Measurements from ENCODE around the gene GABPB1.

The GABPB1 gene

GRCh38 chr15:50256188-50257041, 98.6 kb downstream of the GABPB1 start:
- Histone ChIP-seq H3K4me3 (ENCODE audit: low read depth, low read length, poor library complexity, severe bottlenecking) (no peak overlapping the region), H4K20me1 (ENCODE audit: insufficient read depth, low read length) (no peaks in the 10 kb centered on the region), H3F3A (ENCODE audit: insufficient read depth, low read length) (no peaks in the 10 kb centered on the region), H3K4me2 (ENCODE audit: low read length) (no peak overlapping the region), H3K9ac (ENCODE audit: low read length) (no peak overlapping the region), H3K27me3 (ENCODE audit: insufficient read depth, low read length) (no peaks in the 10 kb centered on the region), H3K9me3 (ENCODE audit: low read length) (no peaks in the 10 kb centered on the region), H3K4me1 (ENCODE audit: insufficient read depth, low read length, severe bottlenecking) (no peaks in the 10 kb centered on the region), H3K36me3 (ENCODE audit: insufficient read depth, low read length) (no peaks in the 10 kb centered on the region), H3K79me2 (ENCODE audit: insufficient read depth, low read length) (no peaks in the 10 kb centered on the region), H2AFZ (ENCODE audit: low read length) (no peak overlapping the region), H3K9me2 (ENCODE audit: low read depth, low read length) (no peaks in the 10 kb centered on the region), H3K27ac (ENCODE audit: low read depth, low read length, poor library complexity, severe bottlenecking) (no peak overlapping the region)
- TF ChIP-seq, protein P1, sequence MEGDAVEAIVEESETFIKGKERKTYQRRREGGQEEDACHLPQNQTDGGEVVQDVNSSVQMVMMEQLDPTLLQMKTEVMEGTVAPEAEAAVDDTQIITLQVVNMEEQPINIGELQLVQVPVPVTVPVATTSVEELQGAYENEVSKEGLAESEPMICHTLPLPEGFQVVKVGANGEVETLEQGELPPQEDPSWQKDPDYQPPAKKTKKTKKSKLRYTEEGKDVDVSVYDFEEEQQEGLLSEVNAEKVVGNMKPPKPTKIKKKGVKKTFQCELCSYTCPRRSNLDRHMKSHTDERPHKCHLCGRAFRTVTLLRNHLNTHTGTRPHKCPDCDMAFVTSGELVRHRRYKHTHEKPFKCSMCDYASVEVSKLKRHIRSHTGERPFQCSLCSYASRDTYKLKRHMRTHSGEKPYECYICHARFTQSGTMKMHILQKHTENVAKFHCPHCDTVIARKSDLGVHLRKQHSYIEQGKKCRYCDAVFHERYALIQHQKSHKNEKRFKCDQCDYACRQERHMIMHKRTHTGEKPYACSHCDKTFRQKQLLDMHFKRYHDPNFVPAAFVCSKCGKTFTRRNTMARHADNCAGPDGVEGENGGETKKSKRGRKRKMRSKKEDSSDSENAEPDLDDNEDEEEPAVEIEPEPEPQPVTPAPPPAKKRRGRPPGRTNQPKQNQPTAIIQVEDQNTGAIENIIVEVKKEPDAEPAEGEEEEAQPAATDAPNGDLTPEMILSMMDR (IDR thresholded peaks at IDR 0.05; ENCODE audit: low read length), result no peak
- no peak for TF ChIP-seq EZH2 (IDR thresholded peaks at IDR 0.05; ENCODE audit: borderline replicate concordance, low read length)

- Histone ChIP-seq H3K9me2 (ENCODE audit: low read depth, low read length) (no peaks in the 10 kb centered on the region), H3K9me3 (ENCODE audit: low read length) (no peaks in the 10 kb centered on the region), H3K36me3 (ENCODE audit: insufficient read depth, low read length) (no peaks in the 10 kb centered on the region), H3K9ac (ENCODE audit: low read length) (no peak overlapping the region), H3K27me3 (ENCODE audit: insufficient read depth, low read length) (no peaks in the 10 kb centered on the region), H3F3A (ENCODE audit: insufficient read depth, low read length) (no peaks in the 10 kb centered on the region), H3K27ac (ENCODE audit: low read depth, low read length, poor library complexity, severe bottlenecking) (no peak overlapping the region), H2AFZ (ENCODE audit: low read length) (no peak overlapping the region), H3K4me3 (ENCODE audit: low read depth, low read length, poor library complexity, severe bottlenecking) (no peak overlapping the region), H3K4me2 (ENCODE audit: low read length) (no peak overlapping the region), H4K20me1 (ENCODE audit: insufficient read depth, low read length) (no peaks in the 10 kb centered on the region), H3K79me2 (ENCODE audit: insufficient read depth, low read length) (no peaks in the 10 kb centered on the region), H3K4me1 (ENCODE audit: insufficient read depth, low read length, severe bottlenecking) (no peaks in the 10 kb centered on the region)
- TF ChIP-seq, protein P1 (IDR thresholded peaks at IDR 0.05; ENCODE audit: low read length), result no peak
- no peak for TF ChIP-seq EZH2 (IDR thresholded peaks at IDR 0.05; ENCODE audit: borderline replicate concordance, low read length)
Measured at GRCh38 chr15:50252556-50252955, 102.4 kb downstream of the GABPB1 start.

DNA sequence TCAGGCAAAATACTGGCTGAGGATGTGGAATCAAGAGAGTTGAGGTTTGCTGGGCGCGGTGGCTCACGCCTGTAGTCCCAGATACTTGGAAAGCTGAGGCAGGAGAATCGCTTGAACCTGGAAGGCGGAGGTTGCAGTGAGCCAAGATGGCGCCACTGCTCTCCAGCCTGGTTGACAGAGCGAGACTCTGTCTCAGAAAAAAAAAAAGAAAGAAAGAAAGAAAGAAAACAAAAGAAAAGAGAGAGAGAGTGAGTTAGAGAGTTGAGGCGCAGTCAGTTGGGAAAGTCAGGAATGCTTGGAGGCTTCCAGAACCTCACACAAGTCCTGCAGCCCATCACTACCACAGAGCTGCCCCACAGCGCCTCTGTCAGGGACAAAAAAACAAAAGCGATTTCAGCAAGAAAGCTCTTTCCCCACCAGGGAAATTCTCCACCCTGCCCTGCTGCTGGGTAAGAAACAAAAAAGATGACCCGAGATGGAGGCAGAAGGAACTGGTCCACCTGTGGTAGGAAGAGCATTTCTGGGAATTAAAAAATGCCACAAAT, 103.3 kb downstream of the GABPB1 start:
- no peaks in the 10 kb centered on the region for H3K4me1 ChIP-seq (ENCODE audit: insufficient read depth, low read length, severe bottlenecking)
- no peak overlapping the region for H3K4me3 ChIP-seq (ENCODE audit: low read depth, low read length, poor library complexity, severe bottlenecking)
- H3K4me2 ChIP-seq (ENCODE audit: low read length), result no peak overlapping the region
- H3K9ac ChIP-seq (ENCODE audit: low read length), result no peak overlapping the region
- no peak overlapping the region for H2AFZ ChIP-seq (ENCODE audit: low read length)
- H3K27ac ChIP-seq (ENCODE audit: low read depth, low read length, poor library complexity, severe bottlenecking), result no peak overlapping the region
- H3F3A ChIP-seq (ENCODE audit: insufficient read depth, low read length), result no peaks in the 10 kb centered on the region
- H3K79me2 ChIP-seq (ENCODE audit: insufficient read depth, low read length), result no peaks in the 10 kb centered on the region
- no peaks in the 10 kb centered on the region for H3K9me3 ChIP-seq (ENCODE audit: low read length)
- no peaks in the 10 kb centered on the region for H4K20me1 ChIP-seq (ENCODE audit: insufficient read depth, low read length)
- H3K36me3 ChIP-seq (ENCODE audit: insufficient read depth, low read length), result no peaks in the 10 kb centered on the region
- H3K9me2 ChIP-seq (ENCODE audit: low read depth, low read length), result no peaks in the 10 kb centered on the region
- no peaks in the 10 kb centered on the region for H3K27me3 ChIP-seq (ENCODE audit: insufficient read depth, low read length)
- TF ChIP-seq, protein P1 (IDR thresholded peaks at IDR 0.05; ENCODE audit: low read length), result no peak
- TF ChIP-seq EZH2 (IDR thresholded peaks at IDR 0.05; ENCODE audit: borderline replicate concordance, low read length), result no peak
